Gastrocnemius medialis (tissue), 4 donors: ENCODE measurements around the gene SLC37A3.

Experiments
- CTCF ChIP-seq, 5 experiments: fragments of 450-650 bp in 3 of 5; fragments of 200-600 bp in 2 of 5; sonication (generic) in 2 of 5; IDR thresholded peaks in 4 of 5; conservative IDR thresholded peaks in 1 of 5; 1 replicate in 4 of 5; 2 replicates in 1 of 5; pipeline ENCODE4 v1.5.1; 2016 to 2019; ENCODE audit warnings: antibody characterized with exemption in 5 of 5, mild to moderate bottlenecking in 3 of 5, moderate library complexity in 3 of 5
- POLR2A ChIP-seq, 2 donors: fragments of 450-650 bp; IDR thresholded peaks; one replicate each; pipeline ENCODE4 v1.6.1; 2017; ENCODE audit warnings: antibody characterized with exemption in 2 of 2, mild to moderate bottlenecking in 2 of 2, moderate library complexity in 2 of 2

DNA sequence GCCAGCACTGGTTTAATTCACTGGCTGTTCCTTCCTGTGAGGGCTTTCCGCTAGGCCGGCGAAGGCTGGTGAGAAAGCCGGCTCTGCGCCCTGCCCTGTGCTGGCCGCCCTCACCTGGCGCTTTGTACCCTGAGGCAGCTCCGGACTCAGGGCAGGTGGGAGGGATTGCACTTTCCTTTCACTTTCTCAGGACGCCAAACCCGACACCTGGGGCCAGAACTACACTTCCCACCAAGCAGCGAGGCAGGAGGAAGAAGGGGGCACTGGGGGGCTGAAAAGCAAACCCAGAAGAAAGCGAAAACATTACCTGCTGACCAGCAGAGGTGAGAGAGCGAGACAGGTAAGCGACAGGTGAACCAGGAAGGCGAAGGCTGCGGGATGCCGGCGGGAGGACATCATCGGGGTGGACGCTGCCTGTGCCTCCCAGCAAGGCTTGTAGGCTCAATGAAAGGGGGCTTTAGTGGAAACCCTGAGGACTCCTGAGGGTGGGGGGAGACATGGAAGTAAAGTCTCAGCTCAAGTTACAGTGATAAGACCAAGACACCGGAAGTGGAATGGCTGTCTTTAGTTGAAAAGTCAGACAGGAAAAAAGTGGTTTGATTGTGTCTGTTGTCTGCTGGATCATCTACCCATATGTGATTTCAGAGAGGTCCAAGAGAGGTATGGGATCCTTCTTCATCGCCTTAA is 5.7 kb upstream of the SLC37A3 start, which contains the start of gene RAB19:
- TF ChIP-seq CTCF (IDR thresholded peaks at IDR 0.05 in 4 of 5, conservative IDR thresholded peaks at IDR 0.05 in 1 of 5) (no peak), POLR2A (IDR thresholded peaks at IDR 0.05) (no peak)
